OCI-LY3 (cell line): ENCODE data around the gene DBNDD2.

Experiments used
- H2AFZ ChIP-seq: fragments of 200-600, 300-600 bp; shearing (Covaris generic); 2 replicates; pipeline ENCODE4 v1.6.0; 2014; ENCODE audit warnings: antibody characterized with exemption, low read depth, low read length
- H3K27ac ChIP-seq: fragments of 200-600, 300-600 bp; sonication (generic); 2 replicates; pipeline ENCODE4 v1.5.1; 2014; ENCODE audit warnings: mild to moderate bottlenecking, low read length, moderate library complexity, mixed read lengths
- H3K27me3 ChIP-seq: fragments of 200-600, 300-600 bp; sonication (generic); 2 replicates; pipeline ENCODE4 v1.6.1; 2014; ENCODE audit warnings: low read depth, low read length, mixed read lengths
- H3K36me3 ChIP-seq: fragments of 200-600, 300-600 bp; sonication (generic); replicated peaks from 2 replicates; pipeline ENCODE3; 2014; ENCODE audit warnings: low read depth, low read length, mixed read lengths
- H3K4me1 ChIP-seq: fragments of 300-600, 200-600 bp; sonication (generic); 2 replicates; pipeline ENCODE4 v1.6.1; 2014; ENCODE audit warnings: low read length, mixed read lengths
- H3K4me2 ChIP-seq: fragments of 200-600, 300-600 bp; sonication (generic); 2 replicates; pipeline ENCODE4 v1.6.1; 2014; ENCODE audit warnings: low read length, mixed read lengths
- H3K4me3 ChIP-seq: fragments of 300-600, 200-600 bp; sonication (generic); 2 replicates; pipeline ENCODE4 v1.5.1; 2014; ENCODE audit warnings: antibody characterized with exemption, mild to moderate bottlenecking, low read length, moderate library complexity
- H3K79me2 ChIP-seq: fragments of 300-600, 200-600 bp; shearing (Covaris generic); 2 replicates; pipeline ENCODE4 v1.6.1; 2014; ENCODE audit warnings: mild to moderate bottlenecking, low read length, mixed read lengths
- H3K9ac ChIP-seq: fragments of 300-600, 200-600 bp; shearing (Covaris generic); 2 replicates; pipeline ENCODE4 v1.6.0; 2014; ENCODE audit warnings: mild to moderate bottlenecking, low read length, moderate library complexity
- H3K9me3 ChIP-seq: fragments of 200-600, 300-600 bp; shearing (Covaris generic); 2 replicates; pipeline ENCODE4 v1.6.1; 2014; ENCODE audit warnings: low read length, mixed read lengths; ENCODE audit not compliant: insufficient read depth
- H4K20me1 ChIP-seq: fragments of 200-600, 300-600 bp; sonication (generic); 2 replicates; pipeline ENCODE4 v1.6.1; 2016; ENCODE audit warnings: low read length, mixed read lengths; ENCODE audit not compliant: insufficient read depth
- EZH2phosphoT487 ChIP-seq: fragments of 200-600 bp; shearing (Covaris generic); IDR thresholded peaks from 2 replicates; pipeline ENCODE4 v1.6.1; 2018; ENCODE audit warnings: antibody characterized with exemption, mixed run types, low read depth
- TF ChIP-seq, protein P1 (sequence below): fragments of 200-600, 300-600 bp; sonication (generic); IDR thresholded peaks from 2 replicates; pipeline ENCODE4 v1.5.1; 2014; ENCODE audit warnings: antibody characterized with exemption, low read length, low read depth

The DBNDD2 gene

DNA sequence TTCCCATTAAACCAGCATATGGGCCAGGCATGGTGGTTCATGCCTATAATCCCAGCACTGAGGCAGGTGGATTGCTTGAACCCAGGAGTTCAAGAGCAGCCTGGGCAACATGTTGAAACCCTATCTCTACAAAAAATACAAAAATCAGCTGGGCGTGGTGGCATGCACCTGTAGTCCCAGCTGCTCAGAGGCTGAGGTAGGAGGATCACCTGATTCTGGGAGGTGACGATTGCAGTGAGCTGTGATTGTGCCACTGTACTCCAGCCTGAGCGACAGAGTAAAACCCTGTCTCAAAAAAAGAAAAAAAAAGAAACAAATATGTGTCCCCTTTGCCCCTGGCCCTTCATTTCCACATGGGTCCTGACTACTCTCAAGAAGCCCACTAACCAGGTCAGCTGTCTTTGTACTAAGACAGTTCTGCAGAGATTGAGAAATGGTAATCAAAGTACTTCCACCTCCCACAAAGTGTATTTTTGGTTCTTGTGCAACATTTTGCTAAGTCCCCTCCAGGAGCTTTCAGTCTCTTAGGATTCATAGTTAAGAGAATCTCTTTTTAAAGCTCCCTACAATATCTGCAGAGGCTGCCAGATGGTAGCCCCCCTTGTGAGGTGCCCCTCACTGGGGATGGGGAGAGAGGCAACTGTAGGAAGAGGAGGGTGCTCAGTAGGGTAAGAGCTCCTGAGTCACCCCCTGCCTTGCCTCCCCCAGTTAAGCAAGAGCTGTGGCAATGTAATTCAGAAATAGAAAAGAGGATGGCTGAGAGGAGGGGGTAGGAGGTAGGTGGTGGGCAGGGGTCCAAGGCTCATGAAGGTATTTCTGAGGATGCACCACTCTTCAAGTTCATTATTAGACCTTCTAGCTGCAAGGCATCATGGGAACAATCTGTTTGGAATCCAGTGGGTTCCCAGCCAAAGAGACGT is 44.9 kb downstream of the DBNDD2 start:
- Histone ChIP-seq H4K20me1 (0 out of 2 replicates have a peak, but pooled peaks cover 5% of the 10 kb centered on the region), H3K4me1 (peaks cover 17% of the 10 kb centered on the region), H3K4me3 (no peak overlapping the region), H3K4me2 (no peak overlapping the region), H3K27ac (no peak overlapping the region), H3K9me3 (no peaks in the 10 kb centered on the region), H2AFZ (no peak overlapping the region), H3K9ac (no peak overlapping the region), H3K36me3 (no peaks in the 10 kb centered on the region), H3K27me3 (peaks cover 52% of the 10 kb centered on the region), H3K79me2 (no peaks in the 10 kb centered on the region)
- no peak for TF ChIP-seq EZH2phosphoT487
- TF ChIP-seq, protein P1, sequence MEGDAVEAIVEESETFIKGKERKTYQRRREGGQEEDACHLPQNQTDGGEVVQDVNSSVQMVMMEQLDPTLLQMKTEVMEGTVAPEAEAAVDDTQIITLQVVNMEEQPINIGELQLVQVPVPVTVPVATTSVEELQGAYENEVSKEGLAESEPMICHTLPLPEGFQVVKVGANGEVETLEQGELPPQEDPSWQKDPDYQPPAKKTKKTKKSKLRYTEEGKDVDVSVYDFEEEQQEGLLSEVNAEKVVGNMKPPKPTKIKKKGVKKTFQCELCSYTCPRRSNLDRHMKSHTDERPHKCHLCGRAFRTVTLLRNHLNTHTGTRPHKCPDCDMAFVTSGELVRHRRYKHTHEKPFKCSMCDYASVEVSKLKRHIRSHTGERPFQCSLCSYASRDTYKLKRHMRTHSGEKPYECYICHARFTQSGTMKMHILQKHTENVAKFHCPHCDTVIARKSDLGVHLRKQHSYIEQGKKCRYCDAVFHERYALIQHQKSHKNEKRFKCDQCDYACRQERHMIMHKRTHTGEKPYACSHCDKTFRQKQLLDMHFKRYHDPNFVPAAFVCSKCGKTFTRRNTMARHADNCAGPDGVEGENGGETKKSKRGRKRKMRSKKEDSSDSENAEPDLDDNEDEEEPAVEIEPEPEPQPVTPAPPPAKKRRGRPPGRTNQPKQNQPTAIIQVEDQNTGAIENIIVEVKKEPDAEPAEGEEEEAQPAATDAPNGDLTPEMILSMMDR, result no peak

DNA sequence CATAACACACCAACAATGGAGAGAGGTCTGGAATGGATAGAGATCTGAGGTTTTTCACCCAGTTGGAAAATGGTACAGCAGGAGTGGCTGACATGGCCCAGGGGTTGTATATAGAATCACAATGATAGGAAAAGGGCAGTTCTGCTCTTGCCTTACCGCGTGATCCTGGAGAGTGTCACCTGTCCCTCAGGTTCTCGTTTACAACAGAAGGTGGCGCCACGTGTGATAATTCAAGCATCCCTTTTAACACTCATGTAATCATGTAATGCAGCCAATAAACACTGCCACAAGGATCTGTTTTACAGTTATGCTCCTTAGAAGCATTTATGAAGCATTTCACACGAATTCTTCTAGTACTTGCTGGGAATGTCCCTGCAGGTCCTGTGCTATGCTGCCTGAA is 48.5 kb downstream of the DBNDD2 start:
- H3K4me1 ChIP-seq, result peaks cover 19% of the 10 kb centered on the region
- H4K20me1 ChIP-seq, result 0 out of 2 replicates have a peak, but pooled peaks cover 5% of the 10 kb centered on the region
- no peak overlapping the region for H3K9ac ChIP-seq
- no peak overlapping the region for H3K4me3 ChIP-seq
- H3K79me2 ChIP-seq, result no peaks in the 10 kb centered on the region
- no peak overlapping the region for H2AFZ ChIP-seq
- TF ChIP-seq, protein P1, result peak; percentile 85
- TF ChIP-seq EZH2phosphoT487, result no peak
- no peak overlapping the region for H3K4me2 ChIP-seq
- no peak overlapping the region for H3K27ac ChIP-seq
- no peaks in the 10 kb centered on the region for H3K36me3 ChIP-seq
- no peaks in the 10 kb centered on the region for H3K9me3 ChIP-seq
- H3K27me3 ChIP-seq, result peaks cover 67% of the 10 kb centered on the region

DNA sequence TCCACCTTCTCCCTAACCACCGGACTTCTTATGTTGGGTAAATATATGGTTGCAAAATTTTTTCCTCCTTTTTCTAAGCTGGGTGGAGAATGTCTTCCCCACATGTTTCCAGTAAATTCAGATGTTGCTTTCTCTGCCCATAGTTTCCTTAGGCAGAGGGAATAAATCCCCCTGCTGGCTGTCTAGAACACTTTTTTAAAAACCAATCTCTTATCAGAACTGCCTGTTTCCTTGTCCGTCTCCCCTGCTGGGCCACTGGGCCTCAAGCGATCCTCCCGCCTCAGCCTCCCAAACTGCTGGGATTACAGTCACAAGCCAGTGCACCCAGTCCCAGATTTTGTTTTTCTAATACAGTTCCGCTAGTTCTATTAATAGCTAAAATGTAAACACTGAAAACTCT is 51.5 kb downstream of the DBNDD2 start:
- H3K9me3 ChIP-seq, result no peaks in the 10 kb centered on the region
- peaks cover 71% of the 10 kb centered on the region for H3K27me3 ChIP-seq
- H4K20me1 ChIP-seq, result no peaks in the 10 kb centered on the region
- TF ChIP-seq, protein P1, result peak; percentile 42
- TF ChIP-seq EZH2phosphoT487, result no peak
- H3K79me2 ChIP-seq, result no peaks in the 10 kb centered on the region
- no peaks in the 10 kb centered on the region for H3K36me3 ChIP-seq
- H3K4me1 ChIP-seq, result peaks cover 20% of the 10 kb centered on the region
- H2AFZ ChIP-seq, result no peak overlapping the region
- H3K9ac ChIP-seq, result no peak overlapping the region
- H3K27ac ChIP-seq, result no peak overlapping the region
- no peak overlapping the region; the same call in 1 of the 2 replicates for H3K4me2 ChIP-seq
- H3K4me3 ChIP-seq, result no peak overlapping the region
